HUES6 (cell line): ENCODE results near the gene TP63.

Source experiments
- H3K27ac ChIP-seq: 2 replicates; pipeline ENCODE4 v1.7.0; 2013; ENCODE audit warnings: low read depth, mild to moderate bottlenecking, low read length, inconsistent platforms
- H3K27me3 ChIP-seq: 2 replicates; pipeline ENCODE4 v1.6.1; 2013; ENCODE audit warnings: low read length; ENCODE audit not compliant: control insufficient read depth, insufficient read depth
- H3K36me3 ChIP-seq: 2 replicates; pipeline ENCODE4 v1.6.1; 2013; ENCODE audit warnings: low read length; ENCODE audit not compliant: control insufficient read depth, insufficient read depth
- H3K4me1 ChIP-seq: 2 replicates; pipeline ENCODE4 v1.6.1; 2013; ENCODE audit warnings: low read length; ENCODE audit not compliant: control insufficient read depth, insufficient read depth
- H3K4me3 ChIP-seq: 2 replicates; pipeline ENCODE4 v1.5.1; 2013; ENCODE audit warnings: low read depth, low read length
- H3K9ac ChIP-seq: one replicate; pipeline ENCODE4 v1.6.1; 2013; ENCODE audit warnings: mild to moderate bottlenecking, low read length
- H3K9me3 ChIP-seq: 2 replicates; pipeline ENCODE4 v1.6.1; 2013; ENCODE audit warnings: low read depth, low read length; ENCODE audit not compliant: control insufficient read depth, insufficient read depth

TP63 gene

DNA sequence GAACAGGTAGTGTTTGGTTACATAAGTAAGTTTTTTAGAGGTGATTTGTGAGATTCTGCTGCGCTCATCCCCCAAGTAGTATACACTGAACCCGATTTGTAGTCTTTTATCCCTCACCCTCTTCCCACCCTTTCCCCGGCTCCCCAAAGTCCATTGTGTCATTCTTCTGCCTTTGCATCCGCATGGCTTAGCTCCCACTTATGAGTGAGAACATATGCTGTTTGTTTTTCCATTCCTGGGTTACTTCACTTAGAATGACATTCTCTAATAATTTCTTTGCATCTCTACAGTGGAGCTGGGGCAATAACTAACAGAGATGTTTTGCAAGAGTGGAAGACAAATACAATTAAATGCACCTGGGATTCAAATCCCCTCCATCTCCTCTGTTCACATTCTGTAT, 93.2 kb downstream of the TP63 start:
- no peaks in the 10 kb centered on the region for H3K9me3 ChIP-seq
- H3K27ac ChIP-seq: no peak overlapping the region
- no peak overlapping the region for H3K9ac ChIP-seq
- H3K4me3 ChIP-seq: no peak overlapping the region
- H3K27me3 ChIP-seq: no peaks in the 10 kb centered on the region
- peaks cover 2% of the 10 kb centered on the region; the same call in 1 of the 2 replicates for H3K4me1 ChIP-seq
- H3K36me3 ChIP-seq: no peaks in the 10 kb centered on the region

DNA sequence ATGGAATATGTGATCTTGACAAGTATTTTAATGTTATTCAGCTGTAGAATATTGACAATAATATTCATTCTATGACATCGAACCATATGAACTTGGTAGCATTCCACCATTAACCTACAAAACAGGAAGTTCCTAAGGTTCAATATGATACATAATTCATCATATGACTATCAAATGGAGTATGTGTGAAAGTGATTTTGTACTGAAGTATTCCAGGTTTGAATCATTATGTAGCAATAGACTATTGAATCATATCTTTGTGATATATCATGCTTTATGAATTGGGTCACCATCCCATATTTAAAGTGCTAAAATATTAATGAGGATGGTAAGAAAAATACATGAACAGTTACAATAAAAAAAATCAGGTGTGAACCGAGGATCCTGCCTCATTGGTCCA, 95.1 kb downstream of the TP63 start:
- no peak overlapping the region for H3K4me3 ChIP-seq
- no peak overlapping the region for H3K9ac ChIP-seq
- H3K36me3 ChIP-seq: no peaks in the 10 kb centered on the region
- no peak overlapping the region for H3K27ac ChIP-seq
- H3K27me3 ChIP-seq: no peaks in the 10 kb centered on the region
- peaks cover 2% of the 10 kb centered on the region; the same call in 1 of the 2 replicates for H3K4me1 ChIP-seq
- H3K9me3 ChIP-seq: no peaks in the 10 kb centered on the region

GRCh38 chr3:189727158-189727557, 96.0 kb downstream of the TP63 start:
- H3K4me3 ChIP-seq: no peak overlapping the region
- no peaks in the 10 kb centered on the region for H3K9me3 ChIP-seq
- H3K27ac ChIP-seq: no peak overlapping the region
- H3K36me3 ChIP-seq: no peaks in the 10 kb centered on the region
- H3K4me1 ChIP-seq: peaks cover under 1% of the 10 kb centered on the region; the same call in 1 of the 2 replicates
- no peaks in the 10 kb centered on the region for H3K27me3 ChIP-seq
- H3K9ac ChIP-seq: no peak overlapping the region

- Histone ChIP-seq H3K4me3 (no peak overlapping the region), H3K27ac (no peak overlapping the region), H3K4me1 (no peaks in the 10 kb centered on the region), H3K9me3 (no peaks in the 10 kb centered on the region), H3K9ac (no peak overlapping the region), H3K27me3 (no peaks in the 10 kb centered on the region), H3K36me3 (no peaks in the 10 kb centered on the region)
Measured at GRCh38 chr3:189727898-189728297, 96.7 kb downstream of the TP63 start.

DNA sequence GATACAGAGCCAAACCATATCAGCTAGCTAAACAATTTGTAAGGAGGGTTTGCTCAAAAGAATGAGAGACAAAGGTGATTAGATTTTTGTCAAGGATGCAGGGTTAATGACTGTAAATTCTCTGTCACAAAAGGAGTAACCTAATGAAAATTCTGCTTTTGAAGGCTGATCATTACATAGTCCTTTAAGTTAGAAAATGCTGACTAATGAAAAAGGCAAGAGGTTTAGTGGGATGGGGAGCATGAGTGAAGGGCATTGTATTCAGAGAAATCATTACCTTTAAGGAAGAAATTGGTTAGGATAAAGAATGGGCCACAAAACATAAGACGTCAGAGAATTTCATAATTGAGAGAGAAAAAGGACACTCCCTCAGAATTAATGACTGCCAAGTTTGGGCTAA, 97.7 kb downstream of the TP63 start:
- H3K36me3 ChIP-seq: no peaks in the 10 kb centered on the region
- H3K27ac ChIP-seq: no peak overlapping the region
- H3K27me3 ChIP-seq: no peaks in the 10 kb centered on the region

GRCh38 chr3:189734061-189734460, 102.9 kb downstream of the TP63 start:
- H3K4me3 ChIP-seq: no peak overlapping the region
- H3K9ac ChIP-seq: no peak overlapping the region
- no peak overlapping the region for H3K27ac ChIP-seq
- no peaks in the 10 kb centered on the region for H3K9me3 ChIP-seq
- no peaks in the 10 kb centered on the region for H3K36me3 ChIP-seq
- H3K27me3 ChIP-seq: no peaks in the 10 kb centered on the region
- H3K4me1 ChIP-seq: no peaks in the 10 kb centered on the region

More for the DNA sequence above, 97.7 kb downstream of the TP63 start:
- H3K4me1 ChIP-seq: no peaks in the 10 kb centered on the region
- H3K9me3 ChIP-seq: no peaks in the 10 kb centered on the region
- no peak overlapping the region for H3K4me3 ChIP-seq
- H3K9ac ChIP-seq: no peak overlapping the region

- Histone ChIP-seq H3K9me3 (no peaks in the 10 kb centered on the region), H3K4me1 (no peaks in the 10 kb centered on the region; the same call in 1 of the 2 replicates), H3K36me3 (no peaks in the 10 kb centered on the region), H3K4me3 (no peak overlapping the region), H3K27ac (no peak overlapping the region), H3K27me3 (no peaks in the 10 kb centered on the region), H3K9ac (no peak overlapping the region)
Measured at GRCh38 chr3:189735913-189736312, 104.7 kb downstream of the TP63 start.

DNA sequence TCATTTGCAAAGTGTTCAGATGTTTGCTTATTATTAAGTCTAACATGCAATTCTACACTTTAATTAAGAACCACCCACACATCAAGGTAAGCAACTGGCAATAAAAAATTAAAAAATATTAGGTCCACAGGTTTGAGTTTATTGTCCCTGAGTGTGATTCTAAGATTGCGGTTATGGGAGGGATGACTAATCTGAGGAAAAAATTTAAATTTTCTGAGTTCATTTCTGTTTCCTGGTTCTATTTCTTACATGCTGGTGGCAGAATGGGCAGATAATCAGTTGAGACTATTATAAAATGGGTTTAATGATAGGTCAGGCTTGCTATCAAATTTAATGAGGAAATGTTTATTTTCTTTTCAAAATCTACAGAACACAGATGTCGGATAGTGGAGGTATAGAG, 105.9 kb downstream of the TP63 start:
- no peaks in the 10 kb centered on the region for H3K9me3 ChIP-seq
- H3K27ac ChIP-seq: no peak overlapping the region
- no peaks in the 10 kb centered on the region for H3K27me3 ChIP-seq
- no peaks in the 10 kb centered on the region; the same call in 1 of the 2 replicates for H3K4me1 ChIP-seq
- H3K9ac ChIP-seq: no peak overlapping the region
- no peaks in the 10 kb centered on the region for H3K36me3 ChIP-seq
- H3K4me3 ChIP-seq: no peak overlapping the region

DNA sequence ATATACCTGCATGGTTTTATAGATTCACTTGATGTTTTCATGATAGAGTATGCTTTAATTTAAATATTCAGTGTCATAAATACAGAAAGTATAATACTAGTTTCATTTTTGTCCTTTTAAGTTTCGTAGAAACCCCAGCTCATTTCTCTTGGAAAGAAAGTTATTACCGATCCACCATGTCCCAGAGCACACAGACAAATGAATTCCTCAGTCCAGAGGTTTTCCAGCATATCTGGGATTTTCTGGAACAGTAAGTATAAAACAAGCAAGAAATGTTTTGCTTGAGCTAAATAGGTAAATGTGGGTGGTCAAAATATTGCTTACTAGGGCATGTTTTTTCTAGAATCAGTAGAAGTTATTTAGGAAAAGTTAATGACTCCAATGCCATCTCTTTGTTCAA, 106.4 kb downstream of the TP63 start:
- H3K9me3 ChIP-seq: no peaks in the 10 kb centered on the region
- H3K36me3 ChIP-seq: no peaks in the 10 kb centered on the region
- no peak overlapping the region for H3K27ac ChIP-seq
- H3K4me3 ChIP-seq: no peak overlapping the region
- no peak overlapping the region for H3K9ac ChIP-seq
- H3K4me1 ChIP-seq: no peaks in the 10 kb centered on the region; the same call in 1 of the 2 replicates
- H3K27me3 ChIP-seq: no peaks in the 10 kb centered on the region

- H3K27me3 ChIP-seq: no peaks in the 10 kb centered on the region
- H3K9ac ChIP-seq: no peak overlapping the region
- H3K9me3 ChIP-seq: 0 out of 2 replicates have a peak, but pooled peaks cover 2% of the 10 kb centered on the region
- no peak overlapping the region for H3K27ac ChIP-seq
- H3K36me3 ChIP-seq: no peaks in the 10 kb centered on the region
- H3K4me1 ChIP-seq: no peaks in the 10 kb centered on the region; the same call in 1 of the 2 replicates
- no peak overlapping the region for H3K4me3 ChIP-seq
Measured at GRCh38 chr3:189739378-189739777, 108.2 kb downstream of the TP63 start.

GRCh38 chr3:189740156-189740555, 109.0 kb downstream of the TP63 start:
- no peaks in the 10 kb centered on the region; the same call in 1 of the 2 replicates for H3K4me1 ChIP-seq
- no peak overlapping the region for H3K9ac ChIP-seq
- no peaks in the 10 kb centered on the region for H3K36me3 ChIP-seq
- no peak overlapping the region for H3K27ac ChIP-seq
- H3K4me3 ChIP-seq: no peak overlapping the region
- no peaks in the 10 kb centered on the region for H3K27me3 ChIP-seq
- H3K9me3 ChIP-seq: 0 out of 2 replicates have a peak, but pooled peaks cover 3% of the 10 kb centered on the region

DNA sequence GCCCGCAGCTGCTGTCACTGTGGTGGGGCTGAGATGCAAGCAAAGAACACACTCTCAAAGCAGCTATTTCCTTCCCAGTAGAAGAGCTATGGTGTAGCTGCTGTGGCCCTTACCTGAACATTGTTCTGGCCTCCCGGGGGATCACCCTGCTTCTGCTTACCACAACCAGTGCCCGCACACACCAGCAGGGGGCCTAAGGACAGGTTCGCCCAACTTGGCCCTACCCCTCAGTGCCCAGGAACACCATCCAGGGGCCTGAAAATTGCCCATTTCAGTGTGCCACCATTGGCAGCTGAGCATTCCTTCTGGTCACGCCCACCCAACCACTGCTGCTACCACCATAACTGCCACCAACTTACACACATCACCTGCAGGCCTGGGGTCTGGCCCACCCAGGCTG, 113.0 kb downstream of the TP63 start:
- H3K9me3 ChIP-seq: 0 out of 2 replicates have a peak, but pooled peaks cover 3% of the 10 kb centered on the region
- H3K36me3 ChIP-seq: no peaks in the 10 kb centered on the region
- no peak overlapping the region for H3K4me3 ChIP-seq
- no peak overlapping the region for H3K9ac ChIP-seq
- H3K27me3 ChIP-seq: no peaks in the 10 kb centered on the region
- H3K27ac ChIP-seq: no peak overlapping the region
- H3K4me1 ChIP-seq: no peaks in the 10 kb centered on the region; the same call in 1 of the 2 replicates
